ENCODE results near the gene EXOC2.

Gene EXOC2

DNA sequence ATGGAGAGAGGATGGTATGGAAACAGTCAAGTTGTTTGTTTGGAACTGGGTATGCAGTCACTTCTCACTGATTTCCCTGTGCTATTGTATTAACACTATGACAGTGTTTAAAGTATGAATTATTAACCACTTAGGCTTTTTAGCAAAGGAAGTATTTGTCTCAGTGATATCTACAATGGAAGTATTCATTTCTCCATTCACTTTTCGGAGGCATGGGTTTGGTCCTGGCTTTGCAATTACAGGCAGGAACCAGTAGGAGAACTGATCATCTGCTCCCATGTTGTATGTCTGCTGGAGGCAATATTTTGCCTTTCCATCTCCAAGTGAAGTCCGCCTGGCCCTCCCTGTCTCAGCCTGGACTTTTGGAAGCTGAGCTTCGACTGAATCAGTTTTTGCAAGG, 30.6 kb upstream of the EXOC2 start:
- Histone ChIP-seq H2BK5ac (ENCODE audit: low read depth, low read length, poor library complexity, severe bottlenecking) (no peak overlapping the region), H3K79me1 (replicated peaks; ENCODE audit: low read length, poor library complexity, severe bottlenecking) (no peaks in the 10 kb centered on the region), H3K27me3 (ENCODE audit: control insufficient read depth in 1 of 2, insufficient read depth in 1 of 2, low read length in 2 of 2) (peaks cover 23 to 36% of the 10 kb centered on the region in 2 experiments), H3K4me3 (ENCODE audit: insufficient read depth in 1 of 2, low read depth in 1 of 2, low read length in 2 of 2) (no peak overlapping the region), H3K9me3 (ENCODE audit: control insufficient read depth, low read length) (no peaks in the 10 kb centered on the region), H2AFZ (ENCODE audit: low read depth, low read length) (no peak overlapping the region), H3K23ac (ENCODE audit: low read length in 2 of 2) (no peak overlapping the region), H2BK120ac (ENCODE audit: low read depth, low read length) (no peak overlapping the region), H4K91ac (ENCODE audit: low read length) (no peak overlapping the region), H3K4me1 (ENCODE audit: control insufficient read depth, insufficient read depth, low read depth, low read length) (no peaks in the 10 kb centered on the region), H3K18ac (ENCODE audit: low read depth in 1 of 2, low read length in 2 of 2) (no peak overlapping the region), H3K9ac (ENCODE audit: low read length) (no peak overlapping the region), H2BK12ac (ENCODE audit: low read length in 2 of 2) (no peak overlapping the region), H2AK5ac (ENCODE audit: low read length, severe bottlenecking) (no peak overlapping the region), H3K4ac (ENCODE audit: low read depth in 1 of 2, low read length in 2 of 2) (no peak overlapping the region), H3K14ac (ENCODE audit: low read length in 2 of 2) (no peak overlapping the region), H2BK15ac (ENCODE audit: low read depth, poor library complexity, severe bottlenecking) (no peak overlapping the region), H4K8ac (ENCODE audit: low read length) (no peak overlapping the region), H3K4me2 (ENCODE audit: low read length, poor library complexity, severe bottlenecking) (no peak overlapping the region), H3K36me3 (ENCODE audit: control insufficient read depth in 1 of 2, insufficient read depth in 2 of 2, low read depth in 1 of 2, low read length in 2 of 2) (no peaks in the 10 kb centered on the region), H3K27ac (ENCODE audit: low read length, poor library complexity, severe bottlenecking) (no peak overlapping the region)
- 96% methylated on average over 2 of the region's 3 CpGs for WGBS
- DNase-seq = no peak

DNA sequence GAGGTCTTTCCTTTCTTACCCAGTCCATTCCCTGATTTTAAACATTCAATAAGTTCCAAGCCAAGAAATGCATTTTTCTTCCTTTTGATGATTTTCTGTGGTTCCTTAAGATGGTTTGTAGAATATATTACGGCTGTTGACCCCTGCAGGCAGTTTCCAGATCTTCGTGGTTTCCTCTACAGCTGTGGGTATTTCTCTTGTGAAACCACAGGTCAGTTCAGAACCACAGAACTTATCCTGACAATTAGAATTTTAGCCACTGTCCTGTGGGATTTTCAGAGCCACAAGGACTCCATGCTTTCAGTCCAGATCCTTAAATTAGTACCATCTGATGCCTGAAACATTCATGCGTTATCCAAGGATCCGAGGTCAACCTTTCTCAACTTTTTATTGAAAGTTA, 29.7 kb upstream of the EXOC2 start:
- no peak overlapping the region for H2BK12ac ChIP-seq (ENCODE audit: low read length in 2 of 2)
- H3K27ac ChIP-seq (ENCODE audit: low read length, poor library complexity, severe bottlenecking) = no peak overlapping the region
- no peak overlapping the region for H3K23ac ChIP-seq (ENCODE audit: low read length in 2 of 2)
- no peaks in the 10 kb centered on the region for H3K9me3 ChIP-seq (ENCODE audit: control insufficient read depth, low read length)
- H2AK5ac ChIP-seq (ENCODE audit: low read length, severe bottlenecking) = no peak overlapping the region
- H3K14ac ChIP-seq (ENCODE audit: low read length in 2 of 2) = no peak overlapping the region
- H3K4me2 ChIP-seq (ENCODE audit: low read length, poor library complexity, severe bottlenecking) = no peak overlapping the region
- no peak overlapping the region for H2BK15ac ChIP-seq (ENCODE audit: low read depth, poor library complexity, severe bottlenecking)
- no peak overlapping the region for H3K4me3 ChIP-seq (ENCODE audit: insufficient read depth in 1 of 2, low read depth in 1 of 2, low read length in 2 of 2)
- H3K27me3 ChIP-seq (ENCODE audit: control insufficient read depth in 1 of 2, insufficient read depth in 1 of 2, low read length in 2 of 2) = peaks cover 23 to 28% of the 10 kb centered on the region in 2 experiments
- no peaks in the 10 kb centered on the region for H3K36me3 ChIP-seq (ENCODE audit: control insufficient read depth in 1 of 2, insufficient read depth in 2 of 2, low read depth in 1 of 2, low read length in 2 of 2)
- no peak overlapping the region for H3K18ac ChIP-seq (ENCODE audit: low read depth in 1 of 2, low read length in 2 of 2)
- no peak overlapping the region for H4K91ac ChIP-seq (ENCODE audit: low read length)
- WGBS = 51% methylated on average over 4 of the region's 4 CpGs
- no peaks in the 10 kb centered on the region for H3K4me1 ChIP-seq (ENCODE audit: control insufficient read depth, insufficient read depth, low read depth, low read length)
- H2BK5ac ChIP-seq (ENCODE audit: low read depth, low read length, poor library complexity, severe bottlenecking) = no peak overlapping the region
- H3K9ac ChIP-seq (ENCODE audit: low read length) = no peak overlapping the region
- H2BK120ac ChIP-seq (ENCODE audit: low read depth, low read length) = no peak overlapping the region
- no peak overlapping the region for H4K8ac ChIP-seq (ENCODE audit: low read length)
- peak; percentile 76 for DNase-seq
- H3K79me1 ChIP-seq (replicated peaks; ENCODE audit: low read length, poor library complexity, severe bottlenecking) = no peaks in the 10 kb centered on the region
- H2AFZ ChIP-seq (ENCODE audit: low read depth, low read length) = no peak overlapping the region
- no peak overlapping the region for H3K4ac ChIP-seq (ENCODE audit: low read depth in 1 of 2, low read length in 2 of 2)

DNA sequence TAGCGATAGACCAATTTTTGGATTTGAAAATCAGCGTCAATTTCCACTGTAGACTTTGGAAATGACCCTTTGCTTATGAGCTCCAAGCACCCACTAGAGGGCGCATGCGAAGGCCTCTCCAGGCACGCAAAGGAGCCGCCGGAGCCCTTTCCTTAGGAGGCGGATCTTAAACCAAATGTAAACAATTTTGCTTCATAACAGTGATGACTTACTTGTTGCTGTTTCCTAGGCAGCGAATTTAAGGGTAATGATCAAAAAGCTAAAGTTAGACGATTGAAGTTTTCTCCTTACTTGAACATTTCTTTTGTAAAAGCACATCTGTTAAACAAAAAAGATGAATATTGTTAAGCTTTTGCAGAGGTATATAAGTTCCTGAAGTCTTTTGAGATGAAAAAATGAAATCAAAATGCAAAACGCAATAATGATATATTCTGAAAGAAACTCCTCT, 29.2 kb upstream of the EXOC2 start:
- Histone ChIP-seq H3K23ac (ENCODE audit: low read length in 2 of 2) (no peak overlapping the region), H3K4me2 (ENCODE audit: low read length, poor library complexity, severe bottlenecking) (no peak overlapping the region), H4K8ac (ENCODE audit: low read length) (no peak overlapping the region), H3K4ac (ENCODE audit: low read depth in 1 of 2, low read length in 2 of 2) (no peak overlapping the region), H3K9ac (ENCODE audit: low read length) (peak overlapping the region; percentile 20), H2AFZ (ENCODE audit: low read depth, low read length) (no peak overlapping the region), H2BK120ac (ENCODE audit: low read depth, low read length) (no peak overlapping the region), H3K36me3 (ENCODE audit: control insufficient read depth in 1 of 2, insufficient read depth in 2 of 2, low read depth in 1 of 2, low read length in 2 of 2) (no peaks in the 10 kb centered on the region), H3K18ac (ENCODE audit: low read depth in 1 of 2, low read length in 2 of 2) (no peak overlapping the region), H3K4me1 (ENCODE audit: control insufficient read depth, insufficient read depth, low read depth, low read length) (no peaks in the 10 kb centered on the region), H2BK12ac (ENCODE audit: low read length in 2 of 2) (no peak overlapping the region), H3K79me1 (replicated peaks; ENCODE audit: low read length, poor library complexity, severe bottlenecking) (no peaks in the 10 kb centered on the region), H2BK5ac (ENCODE audit: low read depth, low read length, poor library complexity, severe bottlenecking) (no peak overlapping the region), H3K14ac (ENCODE audit: low read length in 2 of 2) (no peak overlapping the region), H3K27ac (ENCODE audit: low read length, poor library complexity, severe bottlenecking) (no peak overlapping the region), H4K91ac (ENCODE audit: low read length) (no peak overlapping the region), H3K27me3 (ENCODE audit: control insufficient read depth in 1 of 2, insufficient read depth in 1 of 2, low read length in 2 of 2) (peaks cover 19 to 27% of the 10 kb centered on the region in 2 experiments), H2AK5ac (ENCODE audit: low read length, severe bottlenecking) (no peak overlapping the region), H2BK15ac (ENCODE audit: low read depth, poor library complexity, severe bottlenecking) (no peak overlapping the region), H3K4me3 (ENCODE audit: insufficient read depth in 1 of 2, low read depth in 1 of 2, low read length in 2 of 2) (no peak overlapping the region), H3K9me3 (ENCODE audit: control insufficient read depth, low read length) (no peaks in the 10 kb centered on the region)
- WGBS = 9% methylated on average over 8 of the region's 11 CpGs
- DNase-seq = peak; percentile 91

DNA sequence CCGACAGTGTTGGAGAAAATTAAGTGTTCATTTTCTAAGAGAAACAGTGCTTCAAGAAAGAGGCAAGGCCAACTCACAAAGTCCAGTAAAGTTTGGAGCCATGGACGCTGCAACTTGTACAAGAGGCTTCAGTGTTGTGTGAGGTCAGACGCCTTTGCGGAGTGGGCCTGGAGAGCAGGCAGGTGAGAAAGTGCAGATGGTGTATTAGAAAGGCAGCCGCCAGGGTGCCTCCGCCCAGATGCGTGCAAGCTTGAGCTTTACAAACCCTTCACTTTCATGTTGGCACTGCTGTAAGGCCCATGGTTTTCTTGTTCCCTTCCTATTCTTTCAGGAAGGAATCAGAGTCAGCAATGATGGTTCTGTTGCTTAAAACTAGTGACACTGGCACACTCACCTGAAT, 25.4 kb upstream of the EXOC2 start:
- no peak overlapping the region for H3K4me2 ChIP-seq (ENCODE audit: low read length, poor library complexity, severe bottlenecking)
- no peaks in the 10 kb centered on the region for H3K36me3 ChIP-seq (ENCODE audit: control insufficient read depth in 1 of 2, insufficient read depth in 2 of 2, low read depth in 1 of 2, low read length in 2 of 2)

More for the DNA sequence above, 25.4 kb upstream of the EXOC2 start:
- no peak for DNase-seq
- Histone ChIP-seq H2BK5ac (ENCODE audit: low read depth, low read length, poor library complexity, severe bottlenecking) (no peak overlapping the region), H3K27ac (ENCODE audit: low read length, poor library complexity, severe bottlenecking) (no peak overlapping the region), H3K23ac (ENCODE audit: low read length in 2 of 2) (no peak overlapping the region), H3K4me3 (ENCODE audit: insufficient read depth in 1 of 2, low read depth in 1 of 2, low read length in 2 of 2) (no peak overlapping the region), H2AK5ac (ENCODE audit: low read length, severe bottlenecking) (no peak overlapping the region), H3K9me3 (ENCODE audit: control insufficient read depth, low read length) (no peaks in the 10 kb centered on the region), H3K4ac (ENCODE audit: low read depth in 1 of 2, low read length in 2 of 2) (no peak overlapping the region), H3K18ac (ENCODE audit: low read depth in 1 of 2, low read length in 2 of 2) (no peak overlapping the region), H2BK15ac (ENCODE audit: low read depth, poor library complexity, severe bottlenecking) (no peak overlapping the region), H2BK12ac (ENCODE audit: low read length in 2 of 2) (peak overlapping the region in 1 of 2 experiments; percentile 19), H3K4me1 (ENCODE audit: control insufficient read depth, insufficient read depth, low read depth, low read length) (no peaks in the 10 kb centered on the region), H3K27me3 (ENCODE audit: control insufficient read depth in 1 of 2, insufficient read depth in 1 of 2, low read length in 2 of 2) (peaks cover 7% of the 10 kb centered on the region in 2 experiments), H4K8ac (ENCODE audit: low read length) (no peak overlapping the region), H2BK120ac (ENCODE audit: low read depth, low read length) (no peak overlapping the region), H3K14ac (ENCODE audit: low read length in 2 of 2) (no peak overlapping the region), H4K91ac (ENCODE audit: low read length) (no peak overlapping the region), H2AFZ (ENCODE audit: low read depth, low read length) (no peak overlapping the region), H3K79me1 (replicated peaks; ENCODE audit: low read length, poor library complexity, severe bottlenecking) (no peaks in the 10 kb centered on the region), H3K9ac (ENCODE audit: low read length) (no peak overlapping the region)
- 93% methylated on average over 7 of the region's 7 CpGs for WGBS

Measured in mesenchymal stem cell (in vitro differentiated cells and primary cell).